Measurements from ENCODE around the gene GPR6.

The GPR6 gene

GRCh38 chr6:109978174-109979032, at the start of gene GPR6:
Gene GPR6 (plus strand): TSS chr6:109978311. CDS start chr6:109979113, 802 bp downstream.
- H3K9me3 ChIP-seq (ENCODE audit: control insufficient read depth, insufficient read depth, low read depth, low read length): no peaks in the 10 kb centered on the region
- no peak within 1 kb of the TSS for H3K27ac ChIP-seq (ENCODE audit: low read depth, low read length)
- peaks cover 8% of the 10 kb centered on the region; the same call in 1 of the 2 replicates for H3K4me1 ChIP-seq (ENCODE audit: control insufficient read depth, insufficient read depth, low read length)
- no peak within 1 kb of the TSS for H3K9ac ChIP-seq (ENCODE audit: low read length)
- no peaks in the 10 kb centered on the region for H3K36me3 ChIP-seq (ENCODE audit: control insufficient read depth, insufficient read depth, low read length)
- H3K27me3 ChIP-seq (ENCODE audit: control insufficient read depth, insufficient read depth, low read length): peaks cover 81% of the 10 kb centered on the region
- H3K4me3 ChIP-seq (ENCODE audit: low read depth, low read length): peak within 1 kb of the TSS; percentile 89

- Histone ChIP-seq H3K9ac (ENCODE audit: low read length) (no peak overlapping the region), H3K27ac (ENCODE audit: low read depth, low read length) (no peak overlapping the region), H3K27me3 (ENCODE audit: control insufficient read depth, insufficient read depth, low read length) (no peaks in the 10 kb centered on the region), H3K4me3 (ENCODE audit: low read depth, low read length) (no peak overlapping the region), H3K4me1 (ENCODE audit: control insufficient read depth, insufficient read depth, low read length) (no peaks in the 10 kb centered on the region), H3K36me3 (ENCODE audit: control insufficient read depth, insufficient read depth, low read length) (no peaks in the 10 kb centered on the region), H3K9me3 (ENCODE audit: control insufficient read depth, insufficient read depth, low read depth, low read length) (peaks cover 4% of the 10 kb centered on the region; the same call in 1 of the 2 replicates)
Observed at GRCh38 chr6:109934293-109934692, 43.8 kb upstream of the GPR6 start.

GRCh38 chr6:109939654-109940053, 38.5 kb upstream of the GPR6 start:
- H3K4me1 ChIP-seq (ENCODE audit: control insufficient read depth, insufficient read depth, low read length): peaks cover 22% of the 10 kb centered on the region
- H3K36me3 ChIP-seq (ENCODE audit: control insufficient read depth, insufficient read depth, low read length): no peaks in the 10 kb centered on the region
- H3K4me3 ChIP-seq (ENCODE audit: low read depth, low read length): no peak overlapping the region
- no peak overlapping the region for H3K9ac ChIP-seq (ENCODE audit: low read length)
- H3K27me3 ChIP-seq (ENCODE audit: control insufficient read depth, insufficient read depth, low read length): no peaks in the 10 kb centered on the region
- peaks cover 4% of the 10 kb centered on the region; the same call in 1 of the 2 replicates for H3K9me3 ChIP-seq (ENCODE audit: control insufficient read depth, insufficient read depth, low read depth, low read length)
- no peak overlapping the region for H3K27ac ChIP-seq (ENCODE audit: low read depth, low read length)

GRCh38 chr6:109944448-109944847, 33.7 kb upstream of the GPR6 start:
- Histone ChIP-seq H3K27ac (ENCODE audit: low read depth, low read length) (peak overlapping the region; percentile 80), H3K4me1 (ENCODE audit: control insufficient read depth, insufficient read depth, low read length) (peaks cover 37% of the 10 kb centered on the region), H3K4me3 (ENCODE audit: low read depth, low read length) (peak overlapping the region; percentile 28), H3K36me3 (ENCODE audit: control insufficient read depth, insufficient read depth, low read length) (no peaks in the 10 kb centered on the region), H3K9ac (ENCODE audit: low read length) (peak overlapping the region; percentile 67), H3K27me3 (ENCODE audit: control insufficient read depth, insufficient read depth, low read length) (no peaks in the 10 kb centered on the region), H3K9me3 (ENCODE audit: control insufficient read depth, insufficient read depth, low read depth, low read length) (no peaks in the 10 kb centered on the region)

GRCh38 chr6:109945091-109945490, 33.0 kb upstream of the GPR6 start:
- H3K4me3 ChIP-seq (ENCODE audit: low read depth, low read length): no peak overlapping the region
- peak overlapping the region; percentile 80; the same call in 1 of the 2 replicates for H3K27ac ChIP-seq (ENCODE audit: low read depth, low read length)
- H3K36me3 ChIP-seq (ENCODE audit: control insufficient read depth, insufficient read depth, low read length): no peaks in the 10 kb centered on the region
- H3K4me1 ChIP-seq (ENCODE audit: control insufficient read depth, insufficient read depth, low read length): peaks cover 37% of the 10 kb centered on the region
- H3K9me3 ChIP-seq (ENCODE audit: control insufficient read depth, insufficient read depth, low read depth, low read length): no peaks in the 10 kb centered on the region; the same call in 1 of the 2 replicates
- H3K27me3 ChIP-seq (ENCODE audit: control insufficient read depth, insufficient read depth, low read length): no peaks in the 10 kb centered on the region
- H3K9ac ChIP-seq (ENCODE audit: low read length): peak overlapping the region; percentile 55

GRCh38 chr6:109946979-109947378, 31.1 kb upstream of the GPR6 start:
- H3K27me3 ChIP-seq (ENCODE audit: control insufficient read depth, insufficient read depth, low read length): no peaks in the 10 kb centered on the region
- no peaks in the 10 kb centered on the region for H3K36me3 ChIP-seq (ENCODE audit: control insufficient read depth, insufficient read depth, low read length)
- H3K4me1 ChIP-seq (ENCODE audit: control insufficient read depth, insufficient read depth, low read length): peaks cover 37% of the 10 kb centered on the region
- H3K9ac ChIP-seq (ENCODE audit: low read length): no peak overlapping the region
- no peak overlapping the region for H3K27ac ChIP-seq (ENCODE audit: low read depth, low read length)
- H3K9me3 ChIP-seq (ENCODE audit: control insufficient read depth, insufficient read depth, low read depth, low read length): peaks cover 3% of the 10 kb centered on the region; the same call in 1 of the 2 replicates
- H3K4me3 ChIP-seq (ENCODE audit: low read depth, low read length): no peak overlapping the region

GRCh38 chr6:109949281-109950065, 28.6 kb upstream of the GPR6 start:
- Histone ChIP-seq H3K4me3 (ENCODE audit: low read depth, low read length) (no peak overlapping the region), H3K4me1 (ENCODE audit: control insufficient read depth, insufficient read depth, low read length) (peaks cover 17% of the 10 kb centered on the region), H3K9ac (ENCODE audit: low read length) (no peak overlapping the region), H3K27ac (ENCODE audit: low read depth, low read length) (no peak overlapping the region), H3K9me3 (ENCODE audit: control insufficient read depth, insufficient read depth, low read depth, low read length) (peaks cover 6% of the 10 kb centered on the region; the same call in 1 of the 2 replicates), H3K27me3 (ENCODE audit: control insufficient read depth, insufficient read depth, low read length) (no peaks in the 10 kb centered on the region), H3K36me3 (ENCODE audit: control insufficient read depth, insufficient read depth, low read length) (no peaks in the 10 kb centered on the region)

- no peaks in the 10 kb centered on the region for H3K27me3 ChIP-seq (ENCODE audit: control insufficient read depth, insufficient read depth, low read length)
- peaks cover 9% of the 10 kb centered on the region; the same call in 1 of the 2 replicates for H3K9me3 ChIP-seq (ENCODE audit: control insufficient read depth, insufficient read depth, low read depth, low read length)
- H3K36me3 ChIP-seq (ENCODE audit: control insufficient read depth, insufficient read depth, low read length): no peaks in the 10 kb centered on the region
- no peak overlapping the region for H3K4me3 ChIP-seq (ENCODE audit: low read depth, low read length)
- no peaks in the 10 kb centered on the region for H3K4me1 ChIP-seq (ENCODE audit: control insufficient read depth, insufficient read depth, low read length)
- no peak overlapping the region for H3K9ac ChIP-seq (ENCODE audit: low read length)
- no peak overlapping the region for H3K27ac ChIP-seq (ENCODE audit: low read depth, low read length)
Observed at GRCh38 chr6:109955491-109955890, 22.6 kb upstream of the GPR6 start.

GRCh38 chr6:109958626-109959025, 19.5 kb upstream of the GPR6 start:
- Histone ChIP-seq H3K9ac (ENCODE audit: low read length) (no peak overlapping the region), H3K27ac (ENCODE audit: low read depth, low read length) (no peak overlapping the region), H3K9me3 (ENCODE audit: control insufficient read depth, insufficient read depth, low read depth, low read length) (peaks cover 6% of the 10 kb centered on the region), H3K4me3 (ENCODE audit: low read depth, low read length) (no peak overlapping the region), H3K36me3 (ENCODE audit: control insufficient read depth, insufficient read depth, low read length) (no peaks in the 10 kb centered on the region), H3K27me3 (ENCODE audit: control insufficient read depth, insufficient read depth, low read length) (no peaks in the 10 kb centered on the region), H3K4me1 (ENCODE audit: control insufficient read depth, insufficient read depth, low read length) (no peaks in the 10 kb centered on the region)

GRCh38 chr6:109961611-109962041, 16.5 kb upstream of the GPR6 start:
- Histone ChIP-seq H3K27me3 (ENCODE audit: control insufficient read depth, insufficient read depth, low read length) (no peaks in the 10 kb centered on the region), H3K9me3 (ENCODE audit: control insufficient read depth, insufficient read depth, low read depth, low read length) (peaks cover 7% of the 10 kb centered on the region; the same call in 1 of the 2 replicates), H3K4me1 (ENCODE audit: control insufficient read depth, insufficient read depth, low read length) (peaks cover 3% of the 10 kb centered on the region; the same call in 1 of the 2 replicates), H3K27ac (ENCODE audit: low read depth, low read length) (no peak overlapping the region), H3K4me3 (ENCODE audit: low read depth, low read length) (no peak overlapping the region), H3K36me3 (ENCODE audit: control insufficient read depth, insufficient read depth, low read length) (no peaks in the 10 kb centered on the region), H3K9ac (ENCODE audit: low read length) (no peak overlapping the region)

All from HUES6 (cell line).